Measurements from ENCODE around the gene NGDN. TPM values are rescaled to one million over a fixed set of nuclear protein-coding genes. Genes with fewer than 3 reads are reported as not detected.

The NGDN gene
- total RNA-seq, 2 donors from 2014 or later: 19.5 to 24.3 TPM

GRCh38 chr14:23521785-23522640, 52.5 kb downstream of the NGDN start:
- no peak for DNase-seq (ENCODE audit: low spot score)
- TF ChIP-seq, protein P1, sequence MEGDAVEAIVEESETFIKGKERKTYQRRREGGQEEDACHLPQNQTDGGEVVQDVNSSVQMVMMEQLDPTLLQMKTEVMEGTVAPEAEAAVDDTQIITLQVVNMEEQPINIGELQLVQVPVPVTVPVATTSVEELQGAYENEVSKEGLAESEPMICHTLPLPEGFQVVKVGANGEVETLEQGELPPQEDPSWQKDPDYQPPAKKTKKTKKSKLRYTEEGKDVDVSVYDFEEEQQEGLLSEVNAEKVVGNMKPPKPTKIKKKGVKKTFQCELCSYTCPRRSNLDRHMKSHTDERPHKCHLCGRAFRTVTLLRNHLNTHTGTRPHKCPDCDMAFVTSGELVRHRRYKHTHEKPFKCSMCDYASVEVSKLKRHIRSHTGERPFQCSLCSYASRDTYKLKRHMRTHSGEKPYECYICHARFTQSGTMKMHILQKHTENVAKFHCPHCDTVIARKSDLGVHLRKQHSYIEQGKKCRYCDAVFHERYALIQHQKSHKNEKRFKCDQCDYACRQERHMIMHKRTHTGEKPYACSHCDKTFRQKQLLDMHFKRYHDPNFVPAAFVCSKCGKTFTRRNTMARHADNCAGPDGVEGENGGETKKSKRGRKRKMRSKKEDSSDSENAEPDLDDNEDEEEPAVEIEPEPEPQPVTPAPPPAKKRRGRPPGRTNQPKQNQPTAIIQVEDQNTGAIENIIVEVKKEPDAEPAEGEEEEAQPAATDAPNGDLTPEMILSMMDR (IDR thresholded peaks at IDR 0.05): no peak
- H3K27me3 ChIP-seq: no peaks in the 10 kb centered on the region
- H3K4me1 ChIP-seq: no peaks in the 10 kb centered on the region
- no peak overlapping the region for H3K27ac ChIP-seq
- no peaks in the 10 kb centered on the region for H3K9me3 ChIP-seq
- no peaks in the 10 kb centered on the region for H3K36me3 ChIP-seq
- no peak overlapping the region for H3K4me3 ChIP-seq

GRCh38 chr14:23522643-23523198, 53.2 kb downstream of the NGDN start:
- TF ChIP-seq, protein P1 (IDR thresholded peaks at IDR 0.05): no peak
- H3K27ac ChIP-seq: no peak overlapping the region

GRCh38 chr14:23523229-23524016, 53.9 kb downstream of the NGDN start:
- Histone ChIP-seq H3K27ac (no peak overlapping the region), H3K36me3 (no peaks in the 10 kb centered on the region), H3K27me3 (no peaks in the 10 kb centered on the region), H3K4me1 (no peaks in the 10 kb centered on the region), H3K4me3 (no peak overlapping the region), H3K9me3 (no peaks in the 10 kb centered on the region)
- TF ChIP-seq, protein P1 (IDR thresholded peaks at IDR 0.05): no peak
- no peak for DNase-seq (ENCODE audit: low spot score)

More at GRCh38 chr14:23522643-23523198, 53.2 kb downstream of the NGDN start:
- Histone ChIP-seq H3K9me3 (no peaks in the 10 kb centered on the region), H3K4me3 (no peak overlapping the region), H3K36me3 (no peaks in the 10 kb centered on the region), H3K27me3 (no peaks in the 10 kb centered on the region), H3K4me1 (no peaks in the 10 kb centered on the region)
- DNase-seq (ENCODE audit: low spot score): no peak

DNA sequence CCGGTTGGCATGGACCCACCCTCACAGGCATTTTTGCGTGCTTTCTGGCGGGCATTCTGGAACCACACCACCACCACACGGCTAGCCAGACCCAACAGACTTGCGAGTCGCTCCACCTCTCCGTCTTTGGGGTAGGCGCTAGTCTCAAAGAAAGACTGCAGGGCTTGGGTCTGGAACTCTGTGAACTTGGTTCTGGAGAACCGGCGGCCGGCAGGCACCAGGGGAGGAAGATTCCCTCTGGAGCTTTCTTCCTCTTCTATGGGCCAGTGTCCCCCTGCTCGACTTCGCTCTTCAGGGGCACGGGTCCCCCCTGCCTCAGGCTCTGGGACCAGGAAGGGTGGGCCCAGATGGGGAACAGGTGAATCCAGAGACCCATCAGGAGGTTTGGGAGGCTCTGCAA, 55.5 kb downstream of the NGDN start:
- Histone ChIP-seq H3K36me3 (no peaks in the 10 kb centered on the region), H3K9me3 (no peaks in the 10 kb centered on the region), H3K27ac (no peak overlapping the region), H3K4me1 (no peaks in the 10 kb centered on the region), H3K27me3 (no peaks in the 10 kb centered on the region), H3K4me3 (no peak overlapping the region)
- DNase-seq (ENCODE audit: low spot score): no peak
- TF ChIP-seq, protein P1 (IDR thresholded peaks at IDR 0.05): no peak

- TF ChIP-seq, protein P1 (IDR thresholded peaks at IDR 0.05): no peak
- no peak for DNase-seq (ENCODE audit: low spot score)
These were observed 56.1 kb downstream of the NGDN start for GRCh38 chr14:23525611-23526010.

More at GRCh38 chr14:23525611-23526010, 56.1 kb downstream of the NGDN start:
- Histone ChIP-seq H3K4me1 (no peaks in the 10 kb centered on the region), H3K27ac (no peak overlapping the region), H3K36me3 (no peaks in the 10 kb centered on the region), H3K4me3 (no peak overlapping the region), H3K9me3 (no peaks in the 10 kb centered on the region), H3K27me3 (no peaks in the 10 kb centered on the region)

Other genes with a start within 250 kb of the NGDN start
- not detected for gene RNF212B, start 231.8 kb upstream of the NGDN start, total RNA-seq
- gene HOMEZ, start 183.6 kb upstream of the NGDN start, total RNA-seq: 10 to 100 TPM in 1 of 2 donors, 1 to 10 TPM in 1; 8.5 to 10.1 TPM
- 1 to 10 TPM; 2.7 to 3.9 TPM for gene PPP1R3E, start 166.8 kb upstream of the NGDN start, total RNA-seq
- gene BCL2L2, start 162.9 kb upstream of the NGDN start, total RNA-seq: 10 to 100 TPM; 26.8 to 36.3 TPM
- gene PABPN1, start 148.2 kb upstream of the NGDN start, total RNA-seq: 10 to 100 TPM; 26.0 to 36.1 TPM
- 10 to 100 TPM; 29.4 to 47.0 TPM for gene SLC22A17, start 116.8 kb upstream of the NGDN start, total RNA-seq
- gene EFS, start 104.5 kb upstream of the NGDN start, total RNA-seq: 1 to 10 TPM; 4.1 to 6.3 TPM
- not detected for gene IL25, start 96.9 kb upstream of the NGDN start, total RNA-seq
- gene CMTM5, start 92.7 kb upstream of the NGDN start, total RNA-seq: not detected
- gene MYH6, start 61.4 kb upstream of the NGDN start, total RNA-seq: over 10,000 TPM in 1 of 2 donors, 1,000 to 10,000 TPM in 1; 8,253 to 13,240 TPM
- gene MYH7, start 34.0 kb upstream of the NGDN start, total RNA-seq: 1,000 to 10,000 TPM; 1,082 to 4,592 TPM
- under 1 TPM; 0.59 to 0.85 TPM for gene ZFHX2, start 82.1 kb downstream of the NGDN start, total RNA-seq
- gene THTPA, start 86.6 kb downstream of the NGDN start, total RNA-seq: 10 to 100 TPM; 22.6 to 27.3 TPM
- 10 to 100 TPM in 1 of 2 donors, 1 to 10 TPM in 1; 6.6 to 18.8 TPM for gene AP1G2, start 98.1 kb downstream of the NGDN start, total RNA-seq
- gene JPH4, start 109.1 kb downstream of the NGDN start, total RNA-seq: under 1 TPM in 1 of 2 donors, not detected in 1; 0.39 TPM
- not detected for gene DHRS2, start 166.7 kb downstream of the NGDN start, total RNA-seq